Ishikawa (cell line): ENCODE data around the gene NOS3.
A peak's percentile ranks its signal among the peaks of the same experiment; 100 is the strongest.

Experiments
- CEBPB ChIP-seq: IDR thresholded peaks from 2 replicates; pipeline ENCODE4 v1.6.1; 2012
- CREB1 ChIP-seq: IDR thresholded peaks from 2 replicates; pipeline ENCODE4 v1.6.1; 2012; ENCODE audit warnings: low read depth
- EGR1 ChIP-seq: IDR thresholded peaks from 2 replicates; pipeline ENCODE4 v1.6.1; 2012
- EP300 ChIP-seq: IDR thresholded peaks from 2 replicates; pipeline ENCODE4 v1.6.1; 2012; ENCODE audit warnings: borderline replicate concordance
- FOXM1 ChIP-seq: IDR thresholded peaks from 2 replicates; pipeline ENCODE4 v1.6.1; 2012; ENCODE audit warnings: low read depth, borderline replicate concordance
- MAX ChIP-seq: IDR thresholded peaks from 2 replicates; pipeline ENCODE4 v1.6.1; 2012
- NFIC ChIP-seq: IDR thresholded peaks from 2 replicates; pipeline ENCODE4 v1.6.1; 2012
- RAD21 ChIP-seq: IDR thresholded peaks from 2 replicates; pipeline ENCODE4 v1.6.1; 2012; ENCODE audit warnings: low read depth
- TAF1 ChIP-seq: IDR thresholded peaks from 2 replicates; pipeline ENCODE4 v1.6.1; 2012; ENCODE audit warnings: low read depth, mild to moderate bottlenecking
- TCF12 ChIP-seq: IDR thresholded peaks from 2 replicates; pipeline ENCODE4 v1.6.1; 2012; ENCODE audit warnings: low read depth
- TEAD4 ChIP-seq: IDR thresholded peaks from 2 replicates; pipeline ENCODE4 v1.6.1; 2012
- YY1 ChIP-seq: IDR thresholded peaks from 2 replicates; pipeline ENCODE4 v1.6.1; 2012; ENCODE audit warnings: low read depth
- ZBTB7A ChIP-seq: IDR thresholded peaks from 2 replicates; pipeline ENCODE4 v1.6.1; 2012; ENCODE audit warnings: low read depth
- TF ChIP-seq, protein P1 (sequence below): IDR thresholded peaks from 2 replicates; pipeline ENCODE4 v1.6.1; 2012
- TF ChIP-seq, protein P2 (sequence below): IDR thresholded peaks from 2 replicates; pipeline ENCODE4 v1.6.1; 2012; ENCODE audit warnings: low read depth, mild to moderate bottlenecking

The NOS3 gene

GRCh38 chr7:151057506-151057988 is 66.7 kb downstream of the NOS3 start, which contains the start of gene CDK5:
TSS of gene CDK5 (minus strand) at chr7:151057897. CDS start at chr7:151057848, 49 bp downstream.
- no peak for TF ChIP-seq TEAD4
- TF ChIP-seq, protein P1, sequence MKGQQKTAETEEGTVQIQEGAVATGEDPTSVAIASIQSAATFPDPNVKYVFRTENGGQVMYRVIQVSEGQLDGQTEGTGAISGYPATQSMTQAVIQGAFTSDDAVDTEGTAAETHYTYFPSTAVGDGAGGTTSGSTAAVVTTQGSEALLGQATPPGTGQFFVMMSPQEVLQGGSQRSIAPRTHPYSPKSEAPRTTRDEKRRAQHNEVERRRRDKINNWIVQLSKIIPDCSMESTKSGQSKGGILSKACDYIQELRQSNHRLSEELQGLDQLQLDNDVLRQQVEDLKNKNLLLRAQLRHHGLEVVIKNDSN = no peak
- TF ChIP-seq NFIC = no peak
- TF ChIP-seq YY1 = no peak
- no peak for TF ChIP-seq FOXM1
- no peak for TF ChIP-seq MAX
- TF ChIP-seq CREB1 = no peak
- TF ChIP-seq ZBTB7A = no peak
- TF ChIP-seq, protein P2, sequence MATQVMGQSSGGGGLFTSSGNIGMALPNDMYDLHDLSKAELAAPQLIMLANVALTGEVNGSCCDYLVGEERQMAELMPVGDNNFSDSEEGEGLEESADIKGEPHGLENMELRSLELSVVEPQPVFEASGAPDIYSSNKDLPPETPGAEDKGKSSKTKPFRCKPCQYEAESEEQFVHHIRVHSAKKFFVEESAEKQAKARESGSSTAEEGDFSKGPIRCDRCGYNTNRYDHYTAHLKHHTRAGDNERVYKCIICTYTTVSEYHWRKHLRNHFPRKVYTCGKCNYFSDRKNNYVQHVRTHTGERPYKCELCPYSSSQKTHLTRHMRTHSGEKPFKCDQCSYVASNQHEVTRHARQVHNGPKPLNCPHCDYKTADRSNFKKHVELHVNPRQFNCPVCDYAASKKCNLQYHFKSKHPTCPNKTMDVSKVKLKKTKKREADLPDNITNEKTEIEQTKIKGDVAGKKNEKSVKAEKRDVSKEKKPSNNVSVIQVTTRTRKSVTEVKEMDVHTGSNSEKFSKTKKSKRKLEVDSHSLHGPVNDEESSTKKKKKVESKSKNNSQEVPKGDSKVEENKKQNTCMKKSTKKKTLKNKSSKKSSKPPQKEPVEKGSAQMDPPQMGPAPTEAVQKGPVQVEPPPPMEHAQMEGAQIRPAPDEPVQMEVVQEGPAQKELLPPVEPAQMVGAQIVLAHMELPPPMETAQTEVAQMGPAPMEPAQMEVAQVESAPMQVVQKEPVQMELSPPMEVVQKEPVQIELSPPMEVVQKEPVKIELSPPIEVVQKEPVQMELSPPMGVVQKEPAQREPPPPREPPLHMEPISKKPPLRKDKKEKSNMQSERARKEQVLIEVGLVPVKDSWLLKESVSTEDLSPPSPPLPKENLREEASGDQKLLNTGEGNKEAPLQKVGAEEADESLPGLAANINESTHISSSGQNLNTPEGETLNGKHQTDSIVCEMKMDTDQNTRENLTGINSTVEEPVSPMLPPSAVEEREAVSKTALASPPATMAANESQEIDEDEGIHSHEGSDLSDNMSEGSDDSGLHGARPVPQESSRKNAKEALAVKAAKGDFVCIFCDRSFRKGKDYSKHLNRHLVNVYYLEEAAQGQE = no peak
- no peak; the same call in 1 of the 2 replicates for TF ChIP-seq TAF1
- TF ChIP-seq CEBPB = no peak
- TF ChIP-seq EGR1 = no peak
- TF ChIP-seq RAD21 = no peak

GRCh38 chr7:151057989-151058780 is 67.4 kb downstream of the NOS3 start:
- TF ChIP-seq NFIC (peak; percentile 37; the same call in 1 of the 2 replicates), YY1 (peak; percentile 66; the same call in 1 of the 2 replicates), ZBTB7A (peak; percentile 91; the same call in 1 of the 2 replicates), CEBPB (no peak), FOXM1 (no peak), EP300 (no peak; the same call in 1 of the 2 replicates), CREB1 (peak; percentile 28; the same call in 1 of the 2 replicates), TEAD4 (peak; percentile 25), EGR1 (no peak), RAD21 (no peak), TCF12 (peak; percentile 70), MAX (peak; percentile 49; the same call in 1 of the 2 replicates), TAF1 (peak; percentile 48)
- TF ChIP-seq, protein P1 = peak; percentile 57
- TF ChIP-seq, protein P2 = no peak

GRCh38 chr7:151058781-151059366 is 68.1 kb downstream of the NOS3 start:
- TF ChIP-seq MAX (peak; percentile 36; the same call in 1 of the 2 replicates), FOXM1 (no peak), TEAD4 (no peak)

GRCh38 chr7:151059367-151060112 is 68.7 kb downstream of the NOS3 start, which contains the start of gene SLC4A2:
TSS of gene SLC4A2 (plus strand) at chr7:151059589. CDS start at chr7:151061988, 2,399 bp downstream.
- TF ChIP-seq, protein P1 = no peak
- TF ChIP-seq, protein P2 = no peak
- TF ChIP-seq FOXM1 = no peak
- TF ChIP-seq TAF1 = peak; percentile 37; the same call in 1 of the 2 replicates
- TF ChIP-seq CREB1 = no peak
- TF ChIP-seq EGR1 = peak; percentile 35
- peak; percentile 96 for TF ChIP-seq ZBTB7A
